ENCODE measurements around the gene SLC25A38.
A peak's percentile ranks its signal among the peaks of the same experiment; 100 is the strongest.
"Not testable (repeated sequence)": the region's sequence is repeated elsewhere in the genome, so short reads cannot be mapped to it uniquely, and the experiment has no call there.

Gene SLC25A38

DNA sequence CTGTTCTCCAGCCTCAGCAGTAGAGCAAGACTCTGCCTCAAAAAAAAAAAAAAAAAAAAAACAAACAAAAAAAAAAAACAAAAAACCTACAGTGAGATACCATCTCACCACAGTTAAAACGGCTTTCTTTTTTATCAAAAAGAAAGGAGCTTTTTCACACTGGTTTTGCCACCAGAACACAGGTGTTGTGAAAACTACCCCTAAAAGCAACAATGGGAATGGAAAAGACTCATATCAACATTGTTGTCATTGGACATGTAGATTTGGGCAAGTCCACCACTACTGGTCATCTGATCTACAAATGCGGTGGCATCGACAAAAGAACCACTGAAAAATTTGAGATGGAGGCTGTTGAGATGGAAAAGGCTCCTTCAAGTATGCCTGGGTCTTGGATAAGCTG is 24.8 kb upstream of the SLC25A38 start:
- in situ Hi-C loops (cut with HindIII; ENCODE audit: low pct_unique_long_range_greater_than_20kb, low sequenced_read_pairs) = no loop called here
- no peak for TF ChIP-seq JUND (IDR thresholded peaks at IDR 0.05; ENCODE audit: low read depth)
- no peak for DNase-seq (ENCODE audit: low read depth in 1 of 2, low spot score in 1 of 2)

GRCh38 chr3:39361252-39361927 is 21.8 kb upstream of the SLC25A38 start:
- in situ Hi-C loops (cut with HindIII; ENCODE audit: low pct_unique_long_range_greater_than_20kb, low sequenced_read_pairs) = no loop called here
- no peak for DNase-seq (ENCODE audit: low read depth in 1 of 2, low spot score in 1 of 2)
- no peak for TF ChIP-seq JUND (IDR thresholded peaks at IDR 0.05; ENCODE audit: low read depth)

GRCh38 chr3:39362192-39362591 is 21.0 kb upstream of the SLC25A38 start:
- TF ChIP-seq JUND (IDR thresholded peaks at IDR 0.05; ENCODE audit: low read depth) = no peak
- peak in 1 of 2 experiments; percentile 49 for DNase-seq (ENCODE audit: low read depth in 1 of 2, low spot score in 1 of 2)
- in situ Hi-C loops (cut with HindIII; ENCODE audit: low pct_unique_long_range_greater_than_20kb, low sequenced_read_pairs) = no loop called here

- no peak for TF ChIP-seq JUND (IDR thresholded peaks at IDR 0.05; ENCODE audit: low read depth)
- DNase-seq (ENCODE audit: low read depth in 1 of 2, low spot score in 1 of 2) = peak in 1 of 2 experiments; percentile 35
- in situ Hi-C loops (cut with HindIII; ENCODE audit: low pct_unique_long_range_greater_than_20kb, low sequenced_read_pairs) = no loop called here
These were observed 20.4 kb upstream of the SLC25A38 start for GRCh38 chr3:39362812-39363211.

DNA sequence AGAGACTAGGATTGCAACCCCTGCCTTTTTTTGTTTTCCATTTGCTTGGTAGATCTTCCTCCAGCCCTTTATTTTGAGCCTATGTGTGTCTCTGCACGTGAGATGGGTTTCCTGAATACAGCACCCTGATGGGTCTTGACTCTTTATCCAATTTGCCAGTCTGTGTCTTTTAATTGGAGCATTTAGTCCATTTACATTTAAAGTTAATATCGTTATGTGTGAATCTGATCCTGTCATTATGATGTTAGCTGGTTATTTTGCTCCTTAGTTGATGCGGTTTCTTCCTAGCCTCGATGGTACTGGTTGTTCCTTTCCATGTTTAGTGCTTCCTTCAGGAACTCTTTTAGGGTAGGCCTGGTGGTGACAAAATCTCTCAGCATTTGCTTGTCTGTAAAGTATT is 12.7 kb upstream of the SLC25A38 start:
- DNase-seq (ENCODE audit: low read depth in 1 of 2, low spot score in 1 of 2); in situ Hi-C loops (cut with HindIII; ENCODE audit: low pct_unique_long_range_greater_than_20kb, low sequenced_read_pairs): not testable (repeated sequence)

DNA sequence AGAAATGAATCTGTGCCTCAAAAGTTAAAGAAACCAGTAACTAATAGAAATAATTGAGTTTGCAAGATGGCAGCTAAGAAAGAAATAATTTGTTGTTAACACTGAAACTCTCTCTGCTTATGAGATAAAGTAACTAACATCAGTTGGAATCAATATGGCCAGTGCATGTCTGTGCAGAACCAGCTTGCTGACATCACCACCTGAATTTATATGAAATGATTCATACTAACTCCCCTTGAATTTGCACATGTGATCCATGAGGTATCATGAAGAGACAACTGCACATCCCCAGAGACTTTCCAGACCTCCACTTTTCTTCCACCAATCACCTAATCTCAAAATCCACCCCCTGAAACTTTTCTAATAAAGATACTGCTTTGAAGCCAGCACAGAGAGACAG is 10.3 kb upstream of the SLC25A38 start:
- no peak for DNase-seq (ENCODE audit: low read depth in 1 of 2, low spot score in 1 of 2)
- TF ChIP-seq JUND (IDR thresholded peaks at IDR 0.05; ENCODE audit: low read depth) = no peak
- in situ Hi-C loops (cut with HindIII; ENCODE audit: low pct_unique_long_range_greater_than_20kb, low sequenced_read_pairs) = no loop called here

DNA sequence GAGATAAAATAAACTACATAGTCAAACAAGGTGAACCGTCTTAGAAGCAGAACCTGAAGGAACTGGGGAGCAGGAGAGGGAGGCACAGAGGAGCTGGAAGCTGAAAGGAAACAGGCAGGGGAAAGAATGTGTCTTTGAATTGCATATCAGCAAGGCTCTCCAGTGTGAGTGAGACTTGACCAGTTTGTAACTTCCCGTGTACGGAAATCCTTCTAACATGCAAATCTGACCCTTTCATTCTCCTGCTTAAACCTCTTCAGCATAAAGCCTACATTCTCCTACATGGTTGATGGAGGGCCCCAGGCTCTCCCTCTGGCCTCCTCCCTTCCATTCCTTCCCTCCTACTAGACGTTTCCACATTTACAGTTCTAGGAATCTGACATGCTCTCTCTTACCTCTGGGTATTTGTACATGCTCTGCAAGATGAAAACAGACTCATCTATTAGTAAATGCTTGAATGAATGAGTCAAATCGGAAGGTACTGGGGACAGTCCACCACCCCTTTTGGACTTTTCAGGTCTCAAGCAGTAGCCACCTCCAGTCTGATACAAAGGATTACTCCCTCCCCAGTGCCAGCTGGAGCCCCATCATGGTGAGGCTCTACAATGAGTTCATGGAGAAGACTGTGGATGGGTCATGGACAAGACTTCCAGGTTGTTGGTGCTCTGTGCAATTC is 6.1 kb upstream of the SLC25A38 start:
- no peak for TF ChIP-seq JUND (IDR thresholded peaks at IDR 0.05; ENCODE audit: low read depth)
- in situ Hi-C loops (cut with HindIII; ENCODE audit: low pct_unique_long_range_greater_than_20kb, low sequenced_read_pairs) = no loop called here
- DNase-seq (ENCODE audit: low read depth in 1 of 2, low spot score in 1 of 2) = no peak

DNA sequence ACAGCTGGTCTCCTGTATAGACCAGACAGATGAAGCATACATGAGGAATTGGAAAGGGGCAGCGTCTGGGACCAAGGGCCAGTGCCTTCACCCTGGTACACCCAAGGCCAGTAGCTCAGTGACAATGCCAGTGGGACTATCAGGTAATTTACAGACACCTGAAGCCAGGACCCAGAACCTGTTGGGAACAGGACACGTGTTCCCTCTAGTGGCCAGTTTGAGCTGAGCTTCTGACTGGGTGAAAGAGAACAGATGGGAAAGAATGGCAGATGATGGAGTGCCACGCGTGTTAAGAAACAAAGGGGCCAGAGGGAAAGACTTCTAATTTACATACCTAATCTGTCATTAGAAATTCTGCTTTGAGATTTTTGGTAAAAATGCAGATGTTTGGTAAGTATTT is 5.1 kb upstream of the SLC25A38 start:
- in situ Hi-C loops (cut with HindIII; ENCODE audit: low pct_unique_long_range_greater_than_20kb, low sequenced_read_pairs) = no loop called here
- peak; percentile 61 to 84 for DNase-seq (ENCODE audit: low read depth in 1 of 2, low spot score in 1 of 2)
- TF ChIP-seq JUND (IDR thresholded peaks at IDR 0.05; ENCODE audit: low read depth) = no peak

GRCh38 chr3:39378957-39379777 is 4.0 kb upstream of the SLC25A38 start:
- no peak for TF ChIP-seq JUND (IDR thresholded peaks at IDR 0.05; ENCODE audit: low read depth)
- in situ Hi-C loops (cut with HindIII; ENCODE audit: low pct_unique_long_range_greater_than_20kb, low sequenced_read_pairs) = no loop called here
- DNase-seq (ENCODE audit: low read depth in 1 of 2, low spot score in 1 of 2) = no peak

- no peak for DNase-seq (ENCODE audit: low read depth in 1 of 2, low spot score in 1 of 2)
- in situ Hi-C loops (cut with HindIII; ENCODE audit: low pct_unique_long_range_greater_than_20kb, low sequenced_read_pairs) = no loop called here
- TF ChIP-seq JUND (IDR thresholded peaks at IDR 0.05; ENCODE audit: low read depth) = no peak
These were observed 3.4 kb upstream of the SLC25A38 start for GRCh38 chr3:39379778-39380155.

DNA sequence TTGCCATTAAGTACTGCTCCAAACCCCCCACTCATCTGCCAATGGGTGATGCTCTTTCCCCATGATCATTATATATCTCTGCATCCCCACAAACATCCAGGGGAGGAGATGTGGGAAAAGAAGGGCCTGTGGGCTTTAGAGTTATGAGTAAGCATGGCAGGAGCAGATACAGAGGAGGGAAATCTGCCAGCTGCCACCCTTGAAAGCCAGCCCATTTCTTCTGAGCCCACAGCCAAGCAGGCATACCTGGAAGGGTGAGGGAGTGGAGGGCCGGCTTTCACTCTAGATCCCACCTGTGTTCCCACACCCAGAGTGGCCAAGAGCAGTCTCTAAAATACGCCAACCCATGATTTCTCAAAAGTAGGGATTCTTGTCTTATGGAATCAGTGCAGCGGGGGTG is 1.7 kb upstream of the SLC25A38 start:
- DNase-seq (ENCODE audit: low read depth in 1 of 2, low spot score in 1 of 2) = no peak
- in situ Hi-C loops (cut with HindIII; ENCODE audit: low pct_unique_long_range_greater_than_20kb, low sequenced_read_pairs) = no loop called here
- TF ChIP-seq JUND (IDR thresholded peaks at IDR 0.05; ENCODE audit: low read depth) = no peak

GRCh38 chr3:39383881-39384664 is 903 bp downstream of the SLC25A38 start:
- no peak for TF ChIP-seq JUND (IDR thresholded peaks at IDR 0.05; ENCODE audit: low read depth)
- in situ Hi-C loops (cut with HindIII; ENCODE audit: low pct_unique_long_range_greater_than_20kb, low sequenced_read_pairs) = no loop called here
- DNase-seq (ENCODE audit: low read depth in 1 of 2, low spot score in 1 of 2) = peak; percentile 94 to 98

All from T47D (cell line).